Activated CD8-positive, alpha-beta memory T cell treated with anti-CD3 and anti-CD28 coated beads, Interleukin-2, amount 10 ng/mL, durations not matched to agents 7 days and 5 days (primary cell): ENCODE results near the gene CLTA. TPM values are rescaled to one million over a fixed set of nuclear protein-coding genes. Genes with fewer than 3 reads are reported as not detected.
A peak's percentile ranks its signal among the peaks of the same experiment; 100 is the strongest.

Experiments
- ATAC-seq: fragments of 150-1000 bp; cut with Tn5 transposase; one replicate; pipeline ENCODE4 v1.10.0; 2021; ENCODE audit warnings: moderate library complexity
- CTCF ChIA-PET: fragments of 350-600 bp; sonication (Branson Sonifier 250); formaldehyde crosslinking; loops from one replicate; lab custom pipeline; 2021; ENCODE audit warnings: antibody characterized with exemption; lab: Charles Lee
- DNase-seq: peaks from one replicate; pipeline ENCODE4 v3.0.0-alpha.2; 2020
- H3K27ac Mint-ChIP-seq: one replicate; pipeline ENCODE4 v1.8.0; 2021; ENCODE audit warnings: mild to moderate bottlenecking, mixed read lengths
- H3K27me3 Mint-ChIP-seq: one replicate; pipeline ENCODE4 v1.8.0; 2021; ENCODE audit warnings: mixed read lengths
- H3K36me3 Mint-ChIP-seq: one replicate; pipeline ENCODE4 v1.8.0; 2021; ENCODE audit warnings: mild to moderate bottlenecking, mixed read lengths
- H3K4me1 Mint-ChIP-seq: one replicate; pipeline ENCODE4 v1.8.0; 2021; ENCODE audit warnings: mixed read lengths
- H3K4me3 Mint-ChIP-seq: one replicate; pipeline ENCODE4 v1.8.0; 2021; ENCODE audit warnings: mild to moderate bottlenecking, moderate library complexity, mixed read lengths
- H3K9me3 Mint-ChIP-seq: one replicate; pipeline ENCODE4 v1.8.0; 2022; ENCODE audit warnings: low read depth, mixed read lengths
- total RNA-seq, 2 experiments: library from RNA; stranded (reverse); gene quantifications; one replicate each; pipeline ENCODE4 v1.2.3, GENCODE V29; 2021

Gene CLTA
- total RNA-seq: 100 to 1,000 TPM; 156 to 177 TPM

- H3K4me3 Mint-ChIP-seq: peak within 1 kb of the TSS; percentile 99
- H3K4me1 Mint-ChIP-seq: peaks cover 59% of the 10 kb centered on the region
- ATAC-seq (peak; percentile 98), DNase-seq (peak; percentile 98)
- peak within 1 kb of the TSS; percentile 93 for H3K27ac Mint-ChIP-seq
- peaks cover 20% of the 10 kb centered on the region for H3K36me3 Mint-ChIP-seq
- H3K9me3 Mint-ChIP-seq: no peaks in the 10 kb centered on the region
- CTCF ChIA-PET: interaction anchor here (0.7 to 4.4 kb wide), 26 partner anchors 9 to 247 kb away, joined by 3 to 34 read pairs (median 4); partner anchors contain the start of genes CCIN, GNE and RECK
- H3K27me3 Mint-ChIP-seq: peaks cover 3% of the 10 kb centered on the region
Observed at GRCh38 chr9:36190388-36191289, at the start of gene CLTA. CLTA (plus strand) TSS chr9:36190921; CDS start chr9:36191057, 136 bp downstream.

GRCh38 chr9:36141288-36141687 is 49.4 kb upstream of the CLTA start:
- Mint-ChIP-seq H3K9me3 (peaks cover 9% of the 10 kb centered on the region), H3K27ac (peak overlapping the region; percentile 76), H3K4me1 (peaks cover 91% of the 10 kb centered on the region), H3K27me3 (no peaks in the 10 kb centered on the region), H3K36me3 (peaks cover 33% of the 10 kb centered on the region), H3K4me3 (no peak overlapping the region)
- CTCF ChIA-PET: interaction anchor here (0.9 to 5.4 kb wide), 3 partner anchors 8 to 26 kb away, joined by 4 to 49 read pairs (median 21); no protein-coding TSS in a partner anchor
- DNase-seq: no peak
- no peak for ATAC-seq

- Mint-ChIP-seq H3K4me1 (peaks cover 92% of the 10 kb centered on the region), H3K36me3 (peaks cover 35% of the 10 kb centered on the region), H3K27ac (peak overlapping the region; percentile 17), H3K27me3 (no peaks in the 10 kb centered on the region), H3K4me3 (no peak overlapping the region), H3K9me3 (peaks cover 10% of the 10 kb centered on the region)
- ATAC-seq (no peak), DNase-seq (no peak)
- CTCF ChIA-PET: interaction anchor here (0.9 to 3.6 kb wide), 3 partner anchors 10 to 45 kb away, joined by 3 to 21 read pairs (median 4); no protein-coding TSS in a partner anchor
Observed at GRCh38 chr9:36141761-36142160, 49.0 kb upstream of the CLTA start.

GRCh38 chr9:36142510-36143244 is 48.0 kb upstream of the CLTA start:
- Mint-ChIP-seq H3K36me3 (peaks cover 42% of the 10 kb centered on the region), H3K27me3 (no peaks in the 10 kb centered on the region), H3K4me1 (peaks cover 93% of the 10 kb centered on the region), H3K27ac (peak overlapping the region; percentile 94), H3K9me3 (peaks cover 10% of the 10 kb centered on the region), H3K4me3 (peak overlapping the region; percentile 77)
- DNase-seq (no peak), ATAC-seq (peak; percentile 10)
- CTCF ChIA-PET: interaction anchor here (1.0 to 3.6 kb wide), 6 partner anchors 24 to 48 kb away, joined by 3 to 21 read pairs (median 9); partner anchors contain the start of genes CCIN and CLTA

- no peak for DNase-seq
- no peak for ATAC-seq
- H3K27ac Mint-ChIP-seq: peak overlapping the region; percentile 94
- H3K27me3 Mint-ChIP-seq: no peaks in the 10 kb centered on the region
- peaks cover 45% of the 10 kb centered on the region for H3K36me3 Mint-ChIP-seq
- peaks cover 10% of the 10 kb centered on the region for H3K9me3 Mint-ChIP-seq
- H3K4me3 Mint-ChIP-seq: peak overlapping the region; percentile 77
- CTCF ChIA-PET: interaction anchor here (0.6 to 2.9 kb wide), 6 partner anchors 19 to 191 kb away, joined by 3 to 16 read pairs (median 4); partner anchors contain the start of genes CCIN and CLTA
- peaks cover 95% of the 10 kb centered on the region for H3K4me1 Mint-ChIP-seq
Observed at GRCh38 chr9:36143245-36143641, 47.5 kb upstream of the CLTA start.

- Mint-ChIP-seq H3K9me3 (peaks cover 10% of the 10 kb centered on the region), H3K27me3 (no peaks in the 10 kb centered on the region), H3K36me3 (peaks cover 43% of the 10 kb centered on the region), H3K4me3 (peak overlapping the region; percentile 77), H3K27ac (peak overlapping the region; percentile 94), H3K4me1 (peaks cover 94% of the 10 kb centered on the region)
- CTCF ChIA-PET: interaction anchor here (0.8 to 2.9 kb wide), 7 partner anchors 8 to 46 kb away, joined by 3 to 16 read pairs (median 5); partner anchors contain the start of genes CLTA and GLIPR2
- peak; percentile 42 for ATAC-seq
- DNase-seq: peak; percentile 71
Observed at GRCh38 chr9:36144309-36145232, 46.1 kb upstream of the CLTA start.

- no peak for ATAC-seq
- peaks cover 51% of the 10 kb centered on the region for H3K36me3 Mint-ChIP-seq
- peaks cover 10% of the 10 kb centered on the region for H3K9me3 Mint-ChIP-seq
- CTCF ChIA-PET: no interaction called here
- no peak overlapping the region for H3K4me3 Mint-ChIP-seq
- no peak for DNase-seq
- peaks cover 94% of the 10 kb centered on the region for H3K4me1 Mint-ChIP-seq
- no peak overlapping the region for H3K27ac Mint-ChIP-seq
- H3K27me3 Mint-ChIP-seq: no peaks in the 10 kb centered on the region
Observed at GRCh38 chr9:36145970-36146369, 44.8 kb upstream of the CLTA start.

- H3K4me3 Mint-ChIP-seq: no peak overlapping the region
- no peaks in the 10 kb centered on the region for H3K27me3 Mint-ChIP-seq
- ATAC-seq (no peak), DNase-seq (no peak)
- H3K36me3 Mint-ChIP-seq: peaks cover 55% of the 10 kb centered on the region
- no peak overlapping the region for H3K27ac Mint-ChIP-seq
- CTCF ChIA-PET: interaction anchor here (1.2 to 6.8 kb wide), 3 partner anchors 8 to 15 kb away, joined by 4 to 49 read pairs (median 5); partner anchors contain the start of gene GLIPR2
- peaks cover 10% of the 10 kb centered on the region for H3K9me3 Mint-ChIP-seq
- peaks cover 94% of the 10 kb centered on the region for H3K4me1 Mint-ChIP-seq
Observed at GRCh38 chr9:36146651-36147050, 44.1 kb upstream of the CLTA start.

- no peaks in the 10 kb centered on the region for H3K27me3 Mint-ChIP-seq
- DNase-seq (no peak), ATAC-seq (no peak)
- CTCF ChIA-PET: interaction anchor here (1.2 to 6.8 kb wide), 7 partner anchors 9 to 46 kb away, joined by 4 to 49 read pairs (median 6); partner anchors contain the start of genes CLTA and GLIPR2
- peaks cover 93% of the 10 kb centered on the region for H3K4me1 Mint-ChIP-seq
- peaks cover 10% of the 10 kb centered on the region for H3K9me3 Mint-ChIP-seq
- peak overlapping the region; percentile 69 for H3K27ac Mint-ChIP-seq
- no peak overlapping the region for H3K4me3 Mint-ChIP-seq
- peaks cover 59% of the 10 kb centered on the region for H3K36me3 Mint-ChIP-seq
Observed at GRCh38 chr9:36147441-36148175, 43.1 kb upstream of the CLTA start.

- Mint-ChIP-seq H3K27ac (peak overlapping the region; percentile 69), H3K9me3 (peaks cover 10% of the 10 kb centered on the region), H3K36me3 (peaks cover 61% of the 10 kb centered on the region), H3K27me3 (no peaks in the 10 kb centered on the region), H3K4me1 (peaks cover 90% of the 10 kb centered on the region), H3K4me3 (no peak overlapping the region)
- ATAC-seq (peak; percentile 43), DNase-seq (peak; percentile 92)
- CTCF ChIA-PET: interaction anchor here (0.7 to 6.8 kb wide), 10 partner anchors 9 to 45 kb away, joined by 3 to 49 read pairs (median 6); partner anchors contain the start of genes CLTA and GLIPR2
Observed at GRCh38 chr9:36148311-36149051, 42.2 kb upstream of the CLTA start.

- Mint-ChIP-seq H3K4me1 (peaks cover 86% of the 10 kb centered on the region), H3K27ac (peak overlapping the region; percentile 69), H3K36me3 (peaks cover 59% of the 10 kb centered on the region), H3K27me3 (no peaks in the 10 kb centered on the region), H3K9me3 (peaks cover 10% of the 10 kb centered on the region), H3K4me3 (no peak overlapping the region)
- CTCF ChIA-PET: interaction anchor here (1.4 to 6.8 kb wide), 7 partner anchors 11 to 46 kb away, joined by 4 to 49 read pairs (median 10); partner anchors contain the start of genes CLTA and GLIPR2
- ATAC-seq (no peak), DNase-seq (no peak)
Observed at GRCh38 chr9:36149197-36149596, 41.5 kb upstream of the CLTA start.
